K562 (cell line): Measurements from ENCODE around the gene SLC1A5. TPM values are rescaled to one million over a fixed set of nuclear protein-coding genes. Genes with fewer than 3 reads are reported as not detected.

Source experiments
- BCL6 ChIP-seq: fragments of 250-450 bp; sonication (Bioruptor Pico); IDR thresholded peaks from 2 replicates; pipeline ENCODE4 v1.4.0; 2020
- FOXJ2 ChIP-seq: fragments of 200-800 bp; sonication (Bioruptor generic); IDR thresholded peaks from 2 replicates; pipeline ENCODE4 v1.6.1; 2016; ENCODE audit warnings: missing genetic modification characterization, missing compliant biosample characterization
- GTF2F1 ChIP-seq: IDR thresholded peaks from 2 replicates; pipeline ENCODE4 v1.6.1; 2011; ENCODE audit warnings: low read depth, low read length, improper control_type of control experiment
- HNRNPLL ChIP-seq: fragments of 200-400 bp; formaldehyde crosslinking; IDR thresholded peaks from 2 replicates; pipeline ENCODE4 v1.6.1; 2017; ENCODE audit warnings: low read length, low read depth, mild to moderate bottlenecking; ENCODE audit not compliant: poor library complexity, severe bottlenecking
- JUN ChIP-seq, 2 experiments: sonication (generic) in 1 of 2; formaldehyde crosslinking in 1 of 2; IDR thresholded peaks; 2 replicates each; pipeline versions ENCODE4 v1.6.1 to v1.8.0; 2012 to 2022; ENCODE audit warnings: borderline replicate concordance in 2 of 2, mild to moderate bottlenecking in 2 of 2, improper control_type of control experiment in 1 of 2, low read depth in 1 of 2, low read length in 1 of 2, missing genetic modification reagents in 1 of 2
- LCOR ChIP-seq: sonication (generic); formaldehyde crosslinking; IDR thresholded peaks from 2 replicates; pipeline ENCODE4 v1.8.0; 2022; ENCODE audit warnings: mild to moderate bottlenecking, missing genetic modification reagents
- MAFG ChIP-seq: fragments of 450-650 bp; conservative IDR thresholded peaks from 2 replicates; pipeline ENCODE4 v1.6.1; 2016; ENCODE audit warnings: missing genetic modification characterization, missing compliant biosample characterization
- NEUROD1 ChIP-seq: fragments of 150-350 bp; IDR thresholded peaks from 2 replicates; pipeline ENCODE4 v1.6.1; 2014; ENCODE audit warnings: borderline replicate concordance, low read length, low read depth; ENCODE audit not compliant: partially characterized antibody
- POLR3A ChIP-seq: IDR thresholded peaks from 2 replicates; pipeline ENCODE4 v1.6.1; 2011; ENCODE audit warnings: borderline replicate concordance, mild to moderate bottlenecking, moderate library complexity; ENCODE audit not compliant: insufficient read length, insufficient read depth; ENCODE audit errors: extremely low read depth
- RBFOX2 ChIP-seq: fragments of 200-400 bp; formaldehyde crosslinking; IDR thresholded peaks from 2 replicates; pipeline ENCODE4 v1.6.1; 2017; ENCODE audit warnings: low read depth, mild to moderate bottlenecking, low read length, moderate library complexity
- SRF ChIP-seq, 2 experiments: fragments of 250-450, 450-650 bp in 1 of 2; sonication (Bioruptor Pico) in 1 of 2; sonication (generic) in 1 of 2; formaldehyde crosslinking; IDR thresholded peaks; 2 replicates each; pipeline versions ENCODE4 v1.5.0 to v1.5.1; 2020 to 2022; ENCODE audit warnings: mild to moderate bottlenecking in 1 of 2, missing genetic modification reagents in 1 of 2
- STAT5B ChIP-seq: fragments of 250-450 bp; sonication (Bioruptor Pico); IDR thresholded peaks from 2 replicates; pipeline ENCODE4 v1.8.0; 2021; ENCODE audit warnings: mild to moderate bottlenecking, inconsistent platforms
- TCFL5 ChIP-seq: fragments of 250-450 bp; sonication (Bioruptor Pico); conservative IDR thresholded peaks from 2 replicates; pipeline ENCODE4 v1.6.1; 2021; ENCODE audit warnings: mild to moderate bottlenecking, moderate library complexity, matching md5 sums
- TGIF2 ChIP-seq: sonication (generic); formaldehyde crosslinking; IDR thresholded peaks from 2 replicates; pipeline ENCODE4 v1.8.1; 2022; ENCODE audit warnings: mild to moderate bottlenecking, missing genetic modification reagents, moderate library complexity
- ZNF143 ChIP-seq: sonication (generic); formaldehyde crosslinking; IDR thresholded peaks from 2 replicates; pipeline ENCODE4 v1.9.0; 2022; ENCODE audit warnings: mild to moderate bottlenecking, missing genetic modification reagents
- ZNF766 ChIP-seq: fragments of 200-800 bp; sonication (Bioruptor generic); conservative IDR thresholded peaks from 2 replicates; pipeline ENCODE4 v1.6.1; 2016; ENCODE audit warnings: missing genetic modification characterization, missing compliant biosample characterization
- polyA plus RNA-seq, 8 experiments: library from polyadenylated mRNA; depleted of rRNA in 4 of 8; stranded (reverse) in 5 of 8; unstranded in 3 of 8; fragments of >200 nt; fragmentation: Nextera tagmentation in 2 of 8; fragmentation: Illumina TruSeq in 1 of 8; extraction: Ambion mirVana in 2 of 8; extraction: Trizol in 1 of 8; gene quantifications; 2 replicates each; pipeline versions ENCODE4 v1.2.1 to v1.2.3, GENCODE V29; 2011 to 2014; ENCODE audit warnings: inconsistent platforms in 1 of 8, missing spikeins in 1 of 8
- total RNA-seq, 7 experiments: library from RNA; depleted of rRNA in 6 of 7; stranded (reverse); fragments of >200 nt in 6 of 7; fragmentation: Illumina TruSeq in 2 of 7; extraction: Trizol in 2 of 7; gene quantifications; 2 replicates each; pipeline versions ENCODE4 v1.2.1 to v1.2.3, GENCODE V29; 2011 to 2021; ENCODE audit warnings: low replicate concordance in 1 of 7
- TF ChIP-seq, protein P1 (sequence below): fragments of 450-650 bp; IDR thresholded peaks from 2 replicates; pipeline ENCODE4 v1.6.1; 2017; ENCODE audit warnings: mild to moderate bottlenecking, moderate library complexity
- TF ChIP-seq, protein P2 (sequence below): fragments of 450-650 bp; IDR thresholded peaks from 2 replicates; pipeline ENCODE4 v1.6.1; 2017; ENCODE audit warnings: antibody characterized with exemption, mild to moderate bottlenecking
- TF ChIP-seq, protein P3 (sequence below): fragments of 250-450 bp; sonication (Bioruptor Pico); IDR thresholded peaks from 2 replicates; pipeline ENCODE4 v1.5.1; 2021; ENCODE audit warnings: mild to moderate bottlenecking
- TF ChIP-seq, protein P4 (sequence below): fragments of 250-450 bp; sonication (Bioruptor Pico); IDR thresholded peaks from 2 replicates; pipeline ENCODE4 v1.8.0; 2022; ENCODE audit warnings: moderate library complexity, mild to moderate bottlenecking, inconsistent platforms

Gene SLC1A5
- total and polyA plus RNA-seq, 9 of the 15 experiments (the other 6 are each of a cell fraction or from before 2014, with no cell fraction given): 31.2 to 417 (median 134) TPM

DNA sequence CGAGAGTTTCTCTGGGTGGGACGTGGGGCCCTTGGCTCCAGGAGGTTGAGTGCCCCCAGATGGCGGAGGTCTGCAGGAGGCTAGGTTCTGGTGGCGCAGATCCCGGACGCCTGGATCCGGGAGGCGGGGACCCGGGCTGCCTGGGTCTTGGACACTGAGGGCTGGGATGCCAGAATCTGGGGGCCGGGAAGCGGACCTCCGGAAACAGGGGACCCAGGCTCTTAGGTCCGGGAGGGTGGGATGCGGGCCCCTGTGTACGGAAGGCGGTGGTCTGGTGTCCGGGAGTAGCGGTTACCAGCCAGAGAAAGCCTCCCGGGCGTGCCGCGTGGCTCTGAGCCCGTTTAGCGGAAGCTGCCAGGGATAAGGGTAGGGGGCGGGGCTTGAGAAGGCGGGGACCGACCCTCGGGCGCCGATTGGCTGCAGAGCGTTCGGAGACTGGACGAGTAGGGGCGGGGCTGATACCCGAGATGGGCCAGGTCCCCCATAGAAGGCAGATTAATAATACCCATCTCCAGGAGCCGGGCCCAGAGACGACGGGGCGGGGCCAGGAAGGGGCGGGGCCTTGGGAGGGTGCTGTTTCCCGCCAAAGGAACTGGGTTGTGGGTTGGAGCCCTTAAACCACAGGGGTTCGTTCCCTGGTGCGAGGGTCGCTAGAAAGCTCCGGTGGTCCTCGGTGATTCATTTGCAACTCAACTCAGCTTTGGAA lies at the start of gene SLC1A5 (continued):
- TF ChIP-seq, protein P1, sequence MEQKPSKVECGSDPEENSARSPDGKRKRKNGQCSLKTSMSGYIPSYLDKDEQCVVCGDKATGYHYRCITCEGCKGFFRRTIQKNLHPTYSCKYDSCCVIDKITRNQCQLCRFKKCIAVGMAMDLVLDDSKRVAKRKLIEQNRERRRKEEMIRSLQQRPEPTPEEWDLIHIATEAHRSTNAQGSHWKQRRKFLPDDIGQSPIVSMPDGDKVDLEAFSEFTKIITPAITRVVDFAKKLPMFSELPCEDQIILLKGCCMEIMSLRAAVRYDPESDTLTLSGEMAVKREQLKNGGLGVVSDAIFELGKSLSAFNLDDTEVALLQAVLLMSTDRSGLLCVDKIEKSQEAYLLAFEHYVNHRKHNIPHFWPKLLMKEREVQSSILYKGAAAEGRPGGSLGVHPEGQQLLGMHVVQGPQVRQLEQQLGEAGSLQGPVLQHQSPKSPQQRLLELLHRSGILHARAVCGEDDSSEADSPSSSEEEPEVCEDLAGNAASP: no peak
- TF ChIP-seq POLR3A (no peak), TGIF2 (CRISPR knock-in tag) (peak; percentile 84; the same call in 1 of the 2 replicates), SRF (CRISPR knock-in tag; IDR thresholded peaks at IDR 0.05) (peak in 1 of 2 experiments; percentile 54; a peak in 2 of 4 replicates), JUN (IDR thresholded peaks at IDR 0.05; ENCODE audit: borderline replicate concordance, low read depth, low read length) (peak; percentile 58; the same call in 1 of the 2 replicates), JUN (CRISPR knock-in tag; IDR thresholded peaks at IDR 0.05; ENCODE audit: borderline replicate concordance) (no peak; the same call in 1 of the 2 replicates), ZNF766 (CRISPR knock-in tag) (no peak), GTF2F1 (peak; percentile 92), STAT5B (no peak), RBFOX2 (peak; percentile 96), NEUROD1 (peak; percentile 79), MAFG (tag) (no peak), BCL6 (CRISPR knock-in tag) (no peak), HNRNPLL (peak; percentile 71), TCFL5 (CRISPR knock-in tag) (no peak), ZNF143 (CRISPR knock-in tag) (peak; percentile 52; the same call in 1 of the 2 replicates), FOXJ2 (tag) (0 out of 2 replicates have a peak, but pooled peaks have one; percentile 59), LCOR (CRISPR knock-in tag) (peak; percentile 79)
- TF ChIP-seq, protein P2, sequence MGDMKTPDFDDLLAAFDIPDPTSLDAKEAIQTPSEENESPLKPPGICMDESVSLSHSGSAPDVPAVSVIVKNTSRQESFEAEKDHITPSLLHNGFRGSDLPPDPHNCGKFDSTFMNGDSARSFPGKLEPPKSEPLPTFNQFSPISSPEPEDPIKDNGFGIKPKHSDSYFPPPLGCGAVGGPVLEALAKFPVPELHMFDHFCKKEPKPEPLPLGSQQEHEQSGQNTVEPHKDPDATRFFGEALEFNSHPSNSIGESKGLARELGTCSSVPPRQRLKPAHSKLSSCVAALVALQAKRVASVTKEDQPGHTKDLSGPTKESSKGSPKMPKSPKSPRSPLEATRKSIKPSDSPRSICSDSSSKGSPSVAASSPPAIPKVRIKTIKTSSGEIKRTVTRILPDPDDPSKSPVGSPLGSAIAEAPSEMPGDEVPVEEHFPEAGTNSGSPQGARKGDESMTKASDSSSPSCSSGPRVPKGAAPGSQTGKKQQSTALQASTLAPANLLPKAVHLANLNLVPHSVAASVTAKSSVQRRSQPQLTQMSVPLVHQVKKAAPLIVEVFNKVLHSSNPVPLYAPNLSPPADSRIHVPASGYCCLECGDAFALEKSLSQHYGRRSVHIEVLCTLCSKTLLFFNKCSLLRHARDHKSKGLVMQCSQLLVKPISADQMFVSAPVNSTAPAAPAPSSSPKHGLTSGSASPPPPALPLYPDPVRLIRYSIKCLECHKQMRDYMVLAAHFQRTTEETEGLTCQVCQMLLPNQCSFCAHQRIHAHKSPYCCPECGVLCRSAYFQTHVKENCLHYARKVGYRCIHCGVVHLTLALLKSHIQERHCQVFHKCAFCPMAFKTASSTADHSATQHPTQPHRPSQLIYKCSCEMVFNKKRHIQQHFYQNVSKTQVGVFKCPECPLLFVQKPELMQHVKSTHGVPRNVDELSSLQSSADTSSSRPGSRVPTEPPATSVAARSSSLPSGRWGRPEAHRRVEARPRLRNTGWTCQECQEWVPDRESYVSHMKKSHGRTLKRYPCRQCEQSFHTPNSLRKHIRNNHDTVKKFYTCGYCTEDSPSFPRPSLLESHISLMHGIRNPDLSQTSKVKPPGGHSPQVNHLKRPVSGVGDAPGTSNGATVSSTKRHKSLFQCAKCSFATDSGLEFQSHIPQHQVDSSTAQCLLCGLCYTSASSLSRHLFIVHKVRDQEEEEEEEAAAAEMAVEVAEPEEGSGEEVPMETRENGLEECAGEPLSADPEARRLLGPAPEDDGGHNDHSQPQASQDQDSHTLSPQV: no peak
- TF ChIP-seq, protein P3, sequence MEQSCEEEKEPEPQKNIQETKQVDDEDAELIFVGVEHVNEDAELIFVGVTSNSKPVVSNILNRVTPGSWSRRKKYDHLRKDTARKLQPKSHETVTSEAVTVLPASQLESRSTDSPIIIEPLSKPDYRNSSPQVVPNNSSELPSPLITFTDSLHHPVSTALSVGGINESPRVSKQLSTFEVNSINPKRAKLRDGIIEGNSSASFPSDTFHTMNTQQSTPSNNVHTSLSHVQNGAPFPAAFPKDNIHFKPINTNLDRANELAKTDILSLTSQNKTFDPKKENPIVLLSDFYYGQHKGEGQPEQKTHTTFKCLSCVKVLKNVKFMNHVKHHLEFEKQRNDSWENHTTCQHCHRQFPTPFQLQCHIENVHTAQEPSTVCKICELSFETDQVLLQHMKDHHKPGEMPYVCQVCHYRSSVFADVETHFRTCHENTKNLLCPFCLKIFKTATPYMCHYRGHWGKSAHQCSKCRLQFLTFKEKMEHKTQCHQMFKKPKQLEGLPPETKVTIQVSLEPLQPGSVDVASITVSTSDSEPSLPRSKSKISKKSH: no peak
- TF ChIP-seq, protein P4, sequence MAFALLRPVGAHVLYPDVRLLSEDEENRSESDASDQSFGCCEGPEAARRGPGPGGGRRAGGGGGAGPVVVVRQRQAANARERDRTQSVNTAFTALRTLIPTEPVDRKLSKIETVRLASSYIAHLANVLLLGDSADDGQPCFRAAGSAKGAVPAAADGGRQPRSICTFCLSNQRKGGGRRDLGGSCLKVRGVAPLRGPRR (CRISPR knock-in tag): no peak
